Measurements from ENCODE around the gene KLHL36. TPM values are rescaled to one million over a fixed set of nuclear protein-coding genes. Genes with fewer than 3 reads are reported as not detected.
A peak's percentile ranks its signal among the peaks of the same experiment; 100 is the strongest.

KLHL36 gene
- total RNA-seq, 2 donors from 2014 or later, result 44.2 to 59.2 TPM

GRCh38 chr16:84604477-84605013 is 43.8 kb upstream of the KLHL36 start:
- Histone ChIP-seq H3K9ac (ENCODE audit: extremely low read depth, low read length, poor library complexity, severe bottlenecking) (no peak overlapping the region), H3K27me3 (ENCODE audit: control insufficient read depth, insufficient read depth, low read length, poor library complexity, severe bottlenecking) (no peaks in the 10 kb centered on the region), H3K27ac (ENCODE audit: low read depth, low read length) (peak overlapping the region; percentile 56), H3K9me3 (ENCODE audit: control insufficient read depth, low read length) (no peaks in the 10 kb centered on the region), H3K4me3 (ENCODE audit: low read length) (no peak overlapping the region), H3K36me3 (ENCODE audit: control insufficient read depth, insufficient read depth, low read length) (peaks cover 3% of the 10 kb centered on the region), H3K4me1 (ENCODE audit: control insufficient read depth, insufficient read depth, low read length) (no peaks in the 10 kb centered on the region)
- no peak overlapping the region for H3K27ac Mint-ChIP-seq
- no peak for DNase-seq
- H3K36me3 Mint-ChIP-seq (ENCODE audit: low read depth), result peaks cover 4% of the 10 kb centered on the region
- H3K27me3 Mint-ChIP-seq (ENCODE audit: insufficient read depth), result no peaks in the 10 kb centered on the region
- H3K4me3 Mint-ChIP-seq, result no peak overlapping the region
- no peak for TF ChIP-seq CTCF (conservative IDR thresholded peaks at IDR 0.05)
- 67 to 72% methylated on average over 8 to 9 of the region's 9 CpGs for WGBS, 2 experiments (ENCODE audit: insufficient coverage in 1 of 2, insufficient read length in 1 of 2)
- no peaks in the 10 kb centered on the region for H3K9me3 Mint-ChIP-seq
- H3K4me1 Mint-ChIP-seq, result peaks cover 24% of the 10 kb centered on the region

DNA sequence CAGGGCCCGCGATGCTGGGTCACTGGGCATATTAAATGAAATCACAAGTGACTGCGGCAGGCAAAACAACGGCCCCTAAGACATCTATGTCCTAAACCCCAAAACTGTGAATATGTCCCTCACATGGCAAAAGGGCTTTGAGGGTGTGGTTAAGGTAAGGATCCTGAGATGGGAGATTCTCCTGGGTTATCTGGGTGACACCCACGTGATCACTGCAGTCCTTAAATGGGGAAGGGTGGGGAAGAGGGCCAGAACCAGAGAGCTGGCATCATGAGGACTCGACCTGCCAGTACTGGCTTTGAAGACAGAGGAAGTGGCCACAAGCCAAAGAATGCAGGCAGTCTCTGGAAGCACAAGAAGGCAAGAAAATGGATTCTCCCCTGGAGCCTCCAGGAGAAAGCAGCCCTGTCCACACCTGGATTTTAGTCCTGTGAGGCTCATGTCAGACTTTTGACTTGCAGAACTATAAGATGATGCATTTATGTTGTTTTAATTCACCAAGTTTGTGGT is 42.9 kb upstream of the KLHL36 start:
- no peak for DNase-seq
- H3K36me3 ChIP-seq (ENCODE audit: control insufficient read depth, insufficient read depth, low read length), result peaks cover 3% of the 10 kb centered on the region
- peaks cover 4% of the 10 kb centered on the region for H3K36me3 Mint-ChIP-seq (ENCODE audit: low read depth)
- H3K4me3 ChIP-seq (ENCODE audit: low read length), result no peak overlapping the region
- no peak overlapping the region for H3K9ac ChIP-seq (ENCODE audit: extremely low read depth, low read length, poor library complexity, severe bottlenecking)
- H3K4me1 ChIP-seq (ENCODE audit: control insufficient read depth, insufficient read depth, low read length), result no peaks in the 10 kb centered on the region
- no peaks in the 10 kb centered on the region for H3K9me3 ChIP-seq (ENCODE audit: control insufficient read depth, low read length)
- H3K27ac ChIP-seq (ENCODE audit: low read depth, low read length), result no peak overlapping the region
- H3K4me3 Mint-ChIP-seq, result no peak overlapping the region
- TF ChIP-seq CTCF (conservative IDR thresholded peaks at IDR 0.05), result no peak
- no peaks in the 10 kb centered on the region for H3K27me3 Mint-ChIP-seq (ENCODE audit: insufficient read depth)
- H3K9me3 Mint-ChIP-seq, result no peaks in the 10 kb centered on the region
- WGBS, 2 experiments (ENCODE audit: insufficient coverage in 1 of 2, insufficient read length in 1 of 2), result 90 to 96% methylated on average over 4 to 6 of the region's 6 CpGs
- H3K27ac Mint-ChIP-seq, result no peak overlapping the region
- peaks cover 15% of the 10 kb centered on the region for H3K4me1 Mint-ChIP-seq
- H3K27me3 ChIP-seq (ENCODE audit: control insufficient read depth, insufficient read depth, low read length, poor library complexity, severe bottlenecking), result no peaks in the 10 kb centered on the region

DNA sequence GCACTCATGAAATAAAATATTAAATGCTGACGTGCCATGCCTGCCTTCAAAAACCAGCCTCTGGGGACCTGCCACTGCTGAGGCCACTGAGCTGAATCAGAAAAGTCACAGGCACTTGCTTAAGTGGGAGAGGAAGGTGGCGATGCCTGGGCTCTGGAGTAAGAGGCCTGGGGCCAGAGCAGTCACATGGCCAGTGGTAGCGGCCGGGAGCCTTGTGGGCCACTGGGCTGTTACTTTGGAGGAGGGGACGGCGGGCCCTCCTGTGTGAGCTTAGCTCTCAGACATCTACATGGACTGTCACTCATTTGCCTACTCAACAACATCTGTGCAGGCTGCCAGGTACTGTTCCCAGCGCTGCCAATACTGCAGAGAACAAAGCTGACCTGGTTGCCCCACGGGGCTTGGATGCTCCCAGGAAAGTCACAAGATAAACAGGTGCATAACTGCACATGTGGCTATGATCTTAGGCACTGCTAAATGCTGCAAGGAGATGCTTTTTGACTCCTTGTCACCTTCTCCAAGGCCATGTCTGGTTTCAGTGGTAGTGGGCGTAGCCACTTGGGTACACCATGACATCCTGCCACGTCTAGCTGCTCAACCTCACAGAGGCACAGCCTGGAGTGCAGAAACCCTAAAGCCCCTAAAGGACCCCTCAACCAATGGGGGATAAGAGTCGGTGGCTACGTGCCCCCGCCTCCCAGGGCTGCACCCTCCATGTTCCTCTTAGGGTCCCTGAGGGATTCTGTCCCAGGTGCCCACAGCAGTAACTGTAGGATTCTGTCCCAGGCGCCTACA is 42.0 kb upstream of the KLHL36 start:
- Histone ChIP-seq H3K4me3 (ENCODE audit: low read length) (no peak overlapping the region), H3K36me3 (ENCODE audit: control insufficient read depth, insufficient read depth, low read length) (peaks cover 3% of the 10 kb centered on the region), H3K27ac (ENCODE audit: low read depth, low read length) (no peak overlapping the region), H3K27me3 (ENCODE audit: control insufficient read depth, insufficient read depth, low read length, poor library complexity, severe bottlenecking) (no peaks in the 10 kb centered on the region), H3K9me3 (ENCODE audit: control insufficient read depth, low read length) (no peaks in the 10 kb centered on the region), H3K4me1 (ENCODE audit: control insufficient read depth, insufficient read depth, low read length) (no peaks in the 10 kb centered on the region), H3K9ac (ENCODE audit: extremely low read depth, low read length, poor library complexity, severe bottlenecking) (no peak overlapping the region)
- WGBS, 2 experiments (ENCODE audit: insufficient coverage in 1 of 2, insufficient read length in 1 of 2), result 89 to 97% methylated on average over 10 to 14 of the region's 14 CpGs
- Mint-ChIP-seq H3K9me3 (no peaks in the 10 kb centered on the region), H3K4me3 (no peak overlapping the region), H3K27me3 (ENCODE audit: insufficient read depth) (no peaks in the 10 kb centered on the region), H3K4me1 (peaks cover 6% of the 10 kb centered on the region), H3K36me3 (ENCODE audit: low read depth) (peaks cover 7% of the 10 kb centered on the region), H3K27ac (no peak overlapping the region)
- no peak for TF ChIP-seq CTCF (conservative IDR thresholded peaks at IDR 0.05)
- no peak for DNase-seq

Measured in endodermal cell (in vitro differentiated cells).